Lung microvascular endothelial cell (primary cell): ENCODE data around the gene ASAH2B. TPM values are rescaled to one million over a fixed set of nuclear protein-coding genes. Genes with fewer than 3 reads are reported as not detected.
"Not testable (repeated sequence)": the region's sequence is repeated elsewhere in the genome, so short reads cannot be mapped to it uniquely, and the experiment has no call there.

ENCODE experiments used
- DNase-seq, 2 donors: peaks; one replicate each; pipeline versions ENCODE4 v3.0.0 to v3.0.0-alpha.2; 2010; ENCODE audit warnings: low read depth in 2 of 2
- total RNA-seq: library from RNA; depleted of rRNA; stranded (reverse); fragments of >200 nt; gene quantifications from 2 replicates; pipeline ENCODE4 v1.2.1, GENCODE V29; 2014

ASAH2B gene
- 1.3 and 1.6 TPM in 2 replicates for total RNA-seq

- DNase-seq = peak; percentile 68 to 84
These were observed at the start of gene ASAH2B for GRCh38 chr10:50739618-50740292. Gene ASAH2B, plus strand, starts transcription at chr10:50739936. Its CDS starts 5,195 bp downstream, at chr10:50745131.

- DNase-seq = not testable (repeated sequence)
These were observed 41.9 kb upstream of the ASAH2B start for GRCh38 chr10:50697819-50698218.

- peak in 1 of 2 donors; percentile 39 for DNase-seq
These were observed 37.8 kb upstream of the ASAH2B start for GRCh38 chr10:50701947-50702346.

- DNase-seq = not testable (repeated sequence)
These were observed 36.7 kb upstream of the ASAH2B start for GRCh38 chr10:50702997-50703396.

GRCh38 chr10:50704436-50705079 lies 35.2 kb upstream of the ASAH2B start:
- DNase-seq = not testable (repeated sequence)

- not testable (repeated sequence) for DNase-seq
These were observed 33.7 kb upstream of the ASAH2B start for GRCh38 chr10:50706006-50706405.

- not testable (repeated sequence) for DNase-seq
These were observed 29.5 kb upstream of the ASAH2B start for GRCh38 chr10:50710241-50710640.

- not testable (repeated sequence) for DNase-seq
These were observed 15.9 kb upstream of the ASAH2B start for GRCh38 chr10:50723812-50724211.

- DNase-seq = not testable (repeated sequence)
These were observed 11.6 kb upstream of the ASAH2B start for GRCh38 chr10:50728112-50728511.

- not testable (repeated sequence) for DNase-seq
These were observed 634 bp upstream of the ASAH2B start for GRCh38 chr10:50738987-50739617.

GRCh38 chr10:50740293-50740648 lies 535 bp downstream of the ASAH2B start:
- DNase-seq = peak; percentile 46 to 90

- not testable (repeated sequence) for DNase-seq
These were observed 3.1 kb downstream of the ASAH2B start for GRCh38 chr10:50742820-50743219.

GRCh38 chr10:50766774-50767513 lies 27.2 kb downstream of the ASAH2B start:
- peak in 1 of 2 donors; percentile 7 for DNase-seq

GRCh38 chr10:50772042-50772441 lies 32.3 kb downstream of the ASAH2B start:
- DNase-seq = not testable (repeated sequence)

- DNase-seq = peak in 1 of 2 donors; percentile 7
These were observed 35.1 kb downstream of the ASAH2B start for GRCh38 chr10:50774868-50775267.

- DNase-seq = not testable (repeated sequence)
These were observed 40.3 kb downstream of the ASAH2B start for GRCh38 chr10:50780036-50780435.

- DNase-seq = not testable (repeated sequence)
These were observed 42.3 kb downstream of the ASAH2B start for GRCh38 chr10:50782017-50782416.

GRCh38 chr10:50787962-50788361 lies 48.2 kb downstream of the ASAH2B start:
- not testable (repeated sequence) for DNase-seq

GRCh38 chr10:50788951-50789945 lies 49.5 kb downstream of the ASAH2B start:
- DNase-seq = peak; percentile 17 to 60

GRCh38 chr10:50794490-50794889 lies 54.8 kb downstream of the ASAH2B start:
- no peak for DNase-seq
